ENCODE results near the gene RBMS3. TPM values are rescaled to one million over a fixed set of nuclear protein-coding genes. Genes with fewer than 3 reads are reported as not detected.
"Not testable (repeated sequence)": the region's sequence is repeated elsewhere in the genome, so short reads cannot be mapped to it uniquely, and the experiment has no call there.

Gene RBMS3
- total RNA-seq, result 70.0 TPM

DNA sequence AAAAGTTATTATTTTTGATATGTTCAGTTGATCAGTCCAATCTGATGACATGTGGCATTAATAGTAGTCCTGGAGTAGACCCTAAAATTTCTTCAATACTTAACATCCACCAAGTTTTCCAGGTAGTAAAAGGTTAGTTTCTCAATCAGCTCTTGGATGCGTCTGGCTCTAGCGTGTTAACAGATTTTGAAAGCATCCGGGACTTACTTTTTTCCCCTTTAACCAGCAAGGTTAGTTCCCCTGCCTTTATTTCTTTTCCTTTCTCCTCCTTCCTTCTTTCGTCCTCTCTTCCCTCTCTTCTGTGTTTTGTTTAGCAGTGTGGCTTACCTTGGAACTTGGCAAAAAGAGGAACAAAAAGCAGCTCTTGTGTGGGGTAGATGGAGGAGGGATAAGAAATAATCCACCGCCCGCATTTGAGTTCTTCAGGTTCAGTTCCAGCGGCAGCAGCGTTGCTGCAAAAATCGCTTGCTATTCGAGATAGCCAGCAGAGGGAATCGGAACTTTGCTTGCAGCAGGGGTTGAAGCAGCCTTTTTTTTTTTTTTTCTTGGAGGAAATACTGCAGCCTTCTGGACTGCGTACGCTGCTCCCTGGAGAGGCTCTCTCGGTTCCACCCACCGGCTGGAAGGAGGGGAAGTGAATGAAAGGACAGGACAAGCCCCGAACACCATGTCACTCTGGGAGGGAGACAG, at the start of gene RBMS3:
RBMS3 (plus strand) TSS at position 668 of the 690 bp plus-strand sequence.
- peak in 1 of 2 donors; percentile 95 for DNase-seq (ENCODE audit: extremely low spot score in 2 of 2)
- H3K4me3 ChIP-seq, result peak within 1 kb of the TSS; percentile 58 to 60
- H3K9me3 ChIP-seq, result no peaks in the 10 kb centered on the region
- intact Hi-C loops (cut with DNase I), result loop anchor here (5.0 to 10.0 kb wide), 4 partner anchors 54 to 1547 kb away; no protein-coding TSS in a partner anchor
- H3K27me3 ChIP-seq, result no peaks in the 10 kb centered on the region
- peak within 1 kb of the TSS; percentile 91 for H3K27ac ChIP-seq
- TF ChIP-seq POLR2A (IDR thresholded peaks at IDR 0.05) (peak in 1 of 2 donors; percentile 59), CTCF (IDR thresholded peaks at IDR 0.05) (peak in 1 of 3 experiments; percentile 51), POLR2AphosphoS5 (IDR thresholded peaks at IDR 0.05; ENCODE audit: insufficient read depth in 1 of 2, low read depth in 1 of 2) (peak in 1 of 2 donors; percentile 85)
- peaks cover 10% of the 10 kb centered on the region for H3K4me1 ChIP-seq
- no peaks in the 10 kb centered on the region for H3K36me3 ChIP-seq

DNA sequence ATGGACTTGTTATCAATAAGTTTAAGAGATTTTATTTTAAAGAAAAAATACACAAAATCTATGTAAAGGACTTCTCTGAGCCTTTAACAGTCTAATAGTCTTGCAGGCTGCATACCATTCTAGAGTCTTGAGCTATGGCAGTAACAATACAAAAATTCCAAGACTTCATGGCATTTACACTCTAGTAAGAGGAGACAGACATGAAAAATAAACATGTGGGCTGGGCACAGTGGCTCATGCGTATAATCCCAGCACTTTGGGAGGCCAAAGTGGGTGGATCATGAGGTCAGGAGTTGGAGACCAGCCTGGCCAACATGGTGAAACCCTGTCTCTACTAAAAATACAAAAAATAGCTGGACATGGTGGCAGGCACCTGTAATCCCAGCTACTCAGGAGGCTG, 47.7 kb upstream of the RBMS3 start:
- H3K36me3 ChIP-seq; H3K9me3 ChIP-seq; H3K4me1 ChIP-seq; DNase-seq (ENCODE audit: extremely low spot score in 2 of 2); H3K27me3 ChIP-seq; H3K27ac ChIP-seq; intact Hi-C loops (cut with DNase I); H3K4me3 ChIP-seq: not testable (repeated sequence)

DNA sequence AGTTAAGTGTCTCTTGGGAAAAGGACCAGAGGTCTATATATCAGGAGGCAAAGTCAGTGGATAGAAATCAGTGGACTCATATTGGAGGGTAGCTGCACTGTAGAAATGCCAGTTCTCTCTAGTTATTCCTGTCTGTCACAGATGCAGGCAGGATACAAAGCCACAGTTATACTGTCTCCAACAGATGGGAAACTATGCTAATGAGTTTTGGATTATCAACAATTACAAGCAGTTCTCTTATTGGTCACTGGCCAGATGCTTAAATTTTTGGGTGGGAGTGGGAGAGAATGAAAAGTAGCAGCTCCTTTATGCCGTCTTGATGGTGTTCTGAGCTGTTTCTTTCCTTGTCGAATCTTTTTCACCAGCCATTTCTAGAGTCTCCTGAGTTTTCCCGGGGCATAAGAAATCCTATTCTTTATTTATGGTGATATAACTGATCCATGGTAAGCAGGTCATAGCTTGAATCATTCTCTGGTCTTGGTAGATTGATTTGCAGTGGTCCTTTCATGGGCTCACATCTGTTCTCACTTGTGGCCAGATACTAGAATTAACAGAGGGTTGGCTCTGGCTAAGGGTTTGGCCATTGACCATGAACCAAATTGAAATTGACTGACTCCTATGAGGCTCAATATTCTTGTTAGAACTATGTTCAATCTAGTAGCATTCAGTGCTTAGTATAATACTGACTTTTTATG, 44.6 kb upstream of the RBMS3 start:
- intact Hi-C loops (cut with DNase I), result no loop called here
- H3K27me3 ChIP-seq, result no peaks in the 10 kb centered on the region
- H3K9me3 ChIP-seq, result no peaks in the 10 kb centered on the region
- no peak overlapping the region for H3K27ac ChIP-seq
- DNase-seq (ENCODE audit: extremely low spot score in 2 of 2), result no peak
- H3K4me1 ChIP-seq, result no peaks in the 10 kb centered on the region
- no peak overlapping the region for H3K4me3 ChIP-seq
- H3K36me3 ChIP-seq, result no peaks in the 10 kb centered on the region
- no peak for TF ChIP-seq POLR2A (IDR thresholded peaks at IDR 0.05)
- TF ChIP-seq CTCF (IDR thresholded peaks at IDR 0.05), result no peak
- no peak for TF ChIP-seq POLR2AphosphoS5 (IDR thresholded peaks at IDR 0.05; ENCODE audit: insufficient read depth in 1 of 2, low read depth in 1 of 2)

DNA sequence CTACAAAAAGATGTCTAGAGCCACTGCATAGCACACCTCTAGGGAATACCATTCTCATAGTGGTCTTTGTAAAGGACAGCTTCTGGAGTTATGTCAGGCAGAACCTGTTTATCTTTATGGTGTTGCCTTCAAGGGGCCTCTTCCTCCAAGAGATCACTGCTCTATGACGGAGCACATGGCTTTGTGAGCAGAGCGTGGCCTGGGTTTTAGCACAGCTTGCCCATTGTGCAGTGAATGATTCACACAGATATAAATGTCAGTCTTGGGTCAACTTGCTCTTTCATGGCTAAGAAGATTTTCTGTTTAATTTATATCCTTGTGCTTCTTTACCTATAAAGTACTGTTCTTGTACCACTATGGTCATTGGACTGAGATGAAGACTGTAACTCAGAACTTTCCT, 41.5 kb upstream of the RBMS3 start:
- Histone ChIP-seq H3K36me3 (no peaks in the 10 kb centered on the region), H3K9me3 (no peaks in the 10 kb centered on the region), H3K4me3 (no peak overlapping the region), H3K27me3 (no peaks in the 10 kb centered on the region), H3K27ac (no peak overlapping the region), H3K4me1 (no peaks in the 10 kb centered on the region)
- intact Hi-C loops (cut with DNase I), result no loop called here
- no peak for DNase-seq (ENCODE audit: extremely low spot score in 2 of 2)
- no peak for TF ChIP-seq POLR2A (IDR thresholded peaks at IDR 0.05)
- no peak for TF ChIP-seq POLR2AphosphoS5 (IDR thresholded peaks at IDR 0.05; ENCODE audit: insufficient read depth in 1 of 2, low read depth in 1 of 2)
- no peak for TF ChIP-seq CTCF (IDR thresholded peaks at IDR 0.05)

DNA sequence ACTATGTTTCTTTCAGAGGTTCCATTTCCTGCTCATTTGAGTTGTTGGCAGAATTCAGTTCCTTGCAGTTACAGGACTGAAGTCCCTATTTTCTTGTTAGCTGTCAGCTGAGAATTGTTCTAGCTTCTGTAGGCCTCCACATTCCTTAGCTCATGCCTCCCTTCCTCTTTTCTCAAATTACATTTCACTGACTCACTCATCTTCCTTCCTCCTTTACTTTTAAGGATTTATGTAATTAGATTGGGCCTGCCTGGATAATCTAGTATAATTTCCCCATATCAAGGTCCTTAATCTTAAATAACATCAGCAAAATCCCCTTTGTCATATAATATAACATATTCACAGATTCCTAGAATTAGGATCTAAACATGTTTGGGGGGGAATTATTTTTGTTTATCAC, 40.6 kb upstream of the RBMS3 start:
- no peak for TF ChIP-seq CTCF (IDR thresholded peaks at IDR 0.05)
- TF ChIP-seq POLR2A (IDR thresholded peaks at IDR 0.05), result no peak
- no peak for TF ChIP-seq POLR2AphosphoS5 (IDR thresholded peaks at IDR 0.05; ENCODE audit: insufficient read depth in 1 of 2, low read depth in 1 of 2)
- DNase-seq (ENCODE audit: extremely low spot score in 2 of 2), result no peak
- Histone ChIP-seq H3K36me3 (no peaks in the 10 kb centered on the region), H3K27ac (no peak overlapping the region), H3K9me3 (no peaks in the 10 kb centered on the region), H3K27me3 (no peaks in the 10 kb centered on the region), H3K4me1 (no peaks in the 10 kb centered on the region), H3K4me3 (no peak overlapping the region)
- intact Hi-C loops (cut with DNase I), result no loop called here

All from vagina (tissue), 2 donors.